ENCODE measurements around the gene FAIM.
A peak's percentile ranks its signal among the peaks of the same experiment; 100 is the strongest.
"Not testable (repeated sequence)": the region's sequence is repeated elsewhere in the genome, so short reads cannot be mapped to it uniquely, and the experiment has no call there.

Gene FAIM

GRCh38 chr3:138608322-138609135 lies at the start of gene FAIM:
Gene FAIM, plus strand, starts transcription at chr3:138608771. Its CDS starts 10,956 bp downstream, at chr3:138619727.
- H3K4me1 Mint-ChIP-seq, result peaks cover 18% of the 10 kb centered on the region
- peak within 1 kb of the TSS; percentile 89 for H3K27ac Mint-ChIP-seq
- no peaks in the 10 kb centered on the region for H3K9me3 Mint-ChIP-seq
- peak within 1 kb of the TSS; percentile 87 for H3K4me3 Mint-ChIP-seq
- H3K36me3 Mint-ChIP-seq, result peaks cover 14% of the 10 kb centered on the region
- H3K27me3 Mint-ChIP-seq, result no peaks in the 10 kb centered on the region
- peak; percentile 87 for ATAC-seq

DNA sequence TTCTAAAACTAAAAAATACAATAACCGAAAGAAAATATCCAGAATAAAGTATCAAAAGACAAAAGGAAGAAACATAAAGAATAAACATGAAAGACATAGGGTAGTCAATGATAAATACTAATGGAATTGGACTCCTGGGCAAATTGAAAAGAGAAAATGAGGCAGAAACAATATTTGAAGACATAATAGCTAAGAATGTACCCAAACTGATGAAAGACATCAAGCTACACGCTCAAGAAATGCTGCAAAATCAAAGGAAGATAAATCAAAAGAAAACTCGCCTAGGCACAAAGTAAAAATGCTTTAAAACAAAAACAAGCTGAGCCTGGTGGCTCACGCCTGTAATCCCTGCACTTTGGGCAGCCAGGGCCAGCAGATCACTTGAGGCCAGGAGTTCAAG lies 49.4 kb upstream of the FAIM start:
- Mint-ChIP-seq H3K27me3 (no peaks in the 10 kb centered on the region), H3K4me1 (peaks cover 9% of the 10 kb centered on the region), H3K36me3 (peaks cover 88% of the 10 kb centered on the region), H3K27ac (no peak overlapping the region), H3K4me3 (no peak overlapping the region), H3K9me3 (peaks cover 16% of the 10 kb centered on the region)
- no peak for ATAC-seq

GRCh38 chr3:138560501-138560900 lies 48.1 kb upstream of the FAIM start:
- H3K27ac Mint-ChIP-seq, result no peak overlapping the region
- no peaks in the 10 kb centered on the region for H3K27me3 Mint-ChIP-seq
- no peak for ATAC-seq
- H3K9me3 Mint-ChIP-seq, result peaks cover 16% of the 10 kb centered on the region
- no peak overlapping the region for H3K4me3 Mint-ChIP-seq
- H3K36me3 Mint-ChIP-seq, result peaks cover 84% of the 10 kb centered on the region
- H3K4me1 Mint-ChIP-seq, result peaks cover 17% of the 10 kb centered on the region

- not testable (repeated sequence) for H3K27me3 Mint-ChIP-seq, H3K4me3 Mint-ChIP-seq, ATAC-seq, H3K27ac Mint-ChIP-seq
- peaks cover 73% of the 10 kb centered on the region for H3K36me3 Mint-ChIP-seq
- peaks cover 13% of the 10 kb centered on the region for H3K9me3 Mint-ChIP-seq
- peaks cover 17% of the 10 kb centered on the region for H3K4me1 Mint-ChIP-seq
Measured at GRCh38 chr3:138562902-138563301, 45.7 kb upstream of the FAIM start.

GRCh38 chr3:138566293-138566692 lies 42.3 kb upstream of the FAIM start:
- H3K36me3 Mint-ChIP-seq, result peaks cover 49% of the 10 kb centered on the region
- H3K27me3 Mint-ChIP-seq, ATAC-seq, H3K9me3 Mint-ChIP-seq, H3K27ac Mint-ChIP-seq, H3K4me3 Mint-ChIP-seq: not testable (repeated sequence)
- H3K4me1 Mint-ChIP-seq, result peaks cover 17% of the 10 kb centered on the region

DNA sequence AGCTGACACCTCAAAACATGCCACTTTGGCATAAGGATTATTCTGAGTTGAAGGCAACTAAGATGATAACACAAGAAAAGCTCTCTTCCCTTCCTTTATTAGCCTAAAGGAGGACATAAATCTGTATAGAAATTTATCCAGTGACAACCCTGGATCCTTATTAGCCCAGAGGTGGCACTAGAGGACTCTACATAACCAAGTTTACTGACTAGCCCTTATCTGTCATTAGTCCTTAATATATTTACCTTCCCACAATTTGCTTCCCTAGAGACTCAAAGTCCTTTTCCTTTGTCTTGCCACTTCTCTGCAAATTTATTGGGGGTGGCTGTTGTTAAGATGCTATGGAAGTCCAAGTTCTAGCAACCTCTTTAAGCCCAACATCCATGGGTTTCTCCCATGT lies 41.2 kb upstream of the FAIM start:
- no peak for ATAC-seq
- Mint-ChIP-seq H3K27ac (no peak overlapping the region), H3K27me3 (no peaks in the 10 kb centered on the region), H3K36me3 (peaks cover 38% of the 10 kb centered on the region), H3K4me3 (no peak overlapping the region), H3K9me3 (no peaks in the 10 kb centered on the region), H3K4me1 (peaks cover 25% of the 10 kb centered on the region)

GRCh38 chr3:138569090-138569489 lies 39.5 kb upstream of the FAIM start:
- H3K36me3 Mint-ChIP-seq, result peaks cover 36% of the 10 kb centered on the region
- no peak for ATAC-seq

GRCh38 chr3:138569624-138570023 lies 38.9 kb upstream of the FAIM start:
- H3K4me3 Mint-ChIP-seq, H3K9me3 Mint-ChIP-seq, H3K27me3 Mint-ChIP-seq, H3K27ac Mint-ChIP-seq, ATAC-seq: not testable (repeated sequence)
- H3K36me3 Mint-ChIP-seq, result peaks cover 36% of the 10 kb centered on the region
- H3K4me1 Mint-ChIP-seq, result peaks cover 11% of the 10 kb centered on the region

More at GRCh38 chr3:138569090-138569489, 39.5 kb upstream of the FAIM start:
- Mint-ChIP-seq H3K9me3 (no peaks in the 10 kb centered on the region), H3K4me1 (peaks cover 15% of the 10 kb centered on the region), H3K4me3 (no peak overlapping the region), H3K27ac (no peak overlapping the region), H3K27me3 (no peaks in the 10 kb centered on the region)

- peaks cover 48% of the 10 kb centered on the region for H3K36me3 Mint-ChIP-seq
- peaks cover 15% of the 10 kb centered on the region for H3K4me1 Mint-ChIP-seq
- no peak overlapping the region for H3K4me3 Mint-ChIP-seq
- H3K27me3 Mint-ChIP-seq, result no peaks in the 10 kb centered on the region
- no peak for ATAC-seq
- peaks cover 3% of the 10 kb centered on the region for H3K9me3 Mint-ChIP-seq
- no peak overlapping the region for H3K27ac Mint-ChIP-seq
Measured at GRCh38 chr3:138573138-138573537, 35.4 kb upstream of the FAIM start.

DNA sequence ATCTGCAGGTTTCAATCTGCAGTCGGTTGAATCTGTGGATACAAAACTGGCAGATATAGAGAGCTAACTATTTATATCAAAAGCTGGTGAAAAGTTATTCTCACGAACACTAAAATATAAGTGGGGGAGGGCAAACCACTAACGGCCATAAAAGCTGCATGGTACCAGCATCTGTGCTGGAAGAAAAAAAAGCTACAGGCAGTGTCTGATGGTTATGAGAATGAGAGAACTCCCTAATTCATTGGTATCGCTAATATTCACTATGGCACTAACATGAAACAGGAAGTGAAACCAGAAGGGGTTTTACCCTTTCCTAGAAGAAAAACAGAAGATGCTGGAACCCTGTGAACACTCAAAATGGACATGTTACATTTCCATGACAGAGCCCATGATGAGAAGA lies 30.4 kb upstream of the FAIM start:
- H3K4me1 Mint-ChIP-seq, result peaks cover 31% of the 10 kb centered on the region

DNA sequence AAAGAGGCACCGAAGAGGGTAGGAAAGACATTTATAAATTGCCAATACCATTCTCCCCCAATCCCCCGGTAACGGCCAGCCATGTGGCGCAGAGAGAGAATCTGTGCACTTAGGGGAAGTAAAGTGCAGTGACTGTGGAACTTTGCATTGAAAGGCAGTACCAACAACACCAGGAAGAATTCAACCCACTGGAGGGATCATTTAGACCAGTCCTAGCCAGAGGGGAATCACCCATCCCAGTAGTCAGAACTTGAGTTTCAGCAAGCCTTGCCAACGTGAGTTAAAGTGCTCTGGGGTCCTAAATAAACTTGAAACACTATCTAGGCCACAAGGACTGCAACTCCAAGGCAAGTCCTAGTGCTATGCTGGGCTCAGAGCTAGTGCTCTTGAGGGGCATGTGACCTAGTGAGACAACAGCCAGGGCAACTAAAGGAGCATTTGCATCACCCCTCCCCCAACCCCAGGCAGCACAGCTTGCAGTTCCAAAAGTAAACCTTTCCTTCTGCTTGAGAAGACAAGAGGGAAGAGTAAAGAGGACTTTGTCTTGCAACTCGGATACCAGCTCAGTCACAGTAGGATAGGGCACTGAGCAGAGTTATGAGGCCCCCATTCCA lies 29.5 kb upstream of the FAIM start:
- H3K4me1 Mint-ChIP-seq, result peaks cover 40% of the 10 kb centered on the region
- no peak for ATAC-seq
- H3K27me3 Mint-ChIP-seq, result no peaks in the 10 kb centered on the region
- H3K27ac Mint-ChIP-seq, result no peak overlapping the region
- H3K36me3 Mint-ChIP-seq, result peaks cover 38% of the 10 kb centered on the region
- no peak overlapping the region for H3K4me3 Mint-ChIP-seq
- H3K9me3 Mint-ChIP-seq, result peaks cover 3% of the 10 kb centered on the region

More for the DNA sequence above, 30.4 kb upstream of the FAIM start:
- Mint-ChIP-seq H3K4me3 (no peak overlapping the region), H3K9me3 (peaks cover 3% of the 10 kb centered on the region), H3K36me3 (peaks cover 40% of the 10 kb centered on the region), H3K27me3 (no peaks in the 10 kb centered on the region), H3K27ac (no peak overlapping the region)
- peak; percentile 94 for ATAC-seq

- peaks cover 24% of the 10 kb centered on the region for H3K4me1 Mint-ChIP-seq
- no peak for ATAC-seq
- H3K36me3 Mint-ChIP-seq, result peaks cover 23% of the 10 kb centered on the region
- H3K27ac Mint-ChIP-seq, result no peak overlapping the region
- H3K9me3 Mint-ChIP-seq, result peaks cover 3% of the 10 kb centered on the region
- H3K27me3 Mint-ChIP-seq, result no peaks in the 10 kb centered on the region
- no peak overlapping the region for H3K4me3 Mint-ChIP-seq
Measured at GRCh38 chr3:138587374-138587773, 21.2 kb upstream of the FAIM start.

DNA sequence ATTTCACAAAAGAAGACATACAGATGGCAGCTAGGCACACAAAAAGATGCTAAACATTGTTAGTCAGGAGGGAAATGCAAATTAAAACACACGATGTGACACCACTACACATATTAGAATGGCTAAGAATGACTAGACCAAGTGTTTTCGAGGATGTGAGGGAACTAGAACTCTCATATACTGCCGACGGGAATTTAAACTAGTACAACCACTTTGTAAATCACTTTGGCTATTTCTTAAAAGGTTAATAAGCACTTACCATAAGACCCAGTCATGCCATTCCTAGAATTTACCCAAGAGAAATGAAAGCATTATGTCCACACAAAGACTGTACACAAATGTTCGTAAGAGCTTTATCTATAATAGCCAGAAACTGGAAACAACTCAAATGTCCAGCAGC lies 20.1 kb upstream of the FAIM start:
- Mint-ChIP-seq H3K9me3 (peaks cover 3% of the 10 kb centered on the region), H3K36me3 (peaks cover 23% of the 10 kb centered on the region), H3K27ac (no peak overlapping the region), H3K4me1 (peaks cover 22% of the 10 kb centered on the region), H3K27me3 (no peaks in the 10 kb centered on the region), H3K4me3 (no peak overlapping the region)
- ATAC-seq, result no peak

DNA sequence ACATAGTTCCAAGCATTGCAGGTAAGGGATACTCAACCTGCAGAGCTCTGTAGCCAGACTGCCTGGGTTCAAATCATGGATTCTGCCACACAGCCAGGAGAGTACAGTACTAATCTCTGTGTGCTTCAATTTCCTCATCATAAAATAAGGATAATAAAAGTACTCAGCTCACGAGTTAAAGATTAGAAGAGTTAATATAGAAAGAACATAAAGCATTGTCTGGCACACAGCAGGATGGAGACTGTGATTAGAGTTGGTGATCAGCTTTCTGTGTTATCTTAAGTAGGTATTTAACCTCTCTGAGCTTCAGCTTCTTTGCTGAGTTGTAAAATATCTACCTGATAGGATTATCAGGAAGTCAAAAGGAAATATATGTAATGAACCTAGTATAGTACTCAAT lies 17.2 kb upstream of the FAIM start:
- peaks cover 23% of the 10 kb centered on the region for H3K4me1 Mint-ChIP-seq
- H3K27ac Mint-ChIP-seq, result no peak overlapping the region
- no peak overlapping the region for H3K4me3 Mint-ChIP-seq
- ATAC-seq, result no peak
- no peaks in the 10 kb centered on the region for H3K27me3 Mint-ChIP-seq
- peaks cover 3% of the 10 kb centered on the region for H3K36me3 Mint-ChIP-seq
- peaks cover 2% of the 10 kb centered on the region for H3K9me3 Mint-ChIP-seq

- peak overlapping the region; percentile 99 for H3K4me3 Mint-ChIP-seq
- ATAC-seq, result no peak
- H3K9me3 Mint-ChIP-seq, result no peaks in the 10 kb centered on the region
- H3K27ac Mint-ChIP-seq, result peak overlapping the region; percentile 92
- H3K4me1 Mint-ChIP-seq, result peaks cover 17% of the 10 kb centered on the region
- no peaks in the 10 kb centered on the region for H3K27me3 Mint-ChIP-seq
- H3K36me3 Mint-ChIP-seq, result no peaks in the 10 kb centered on the region
Measured at GRCh38 chr3:138593488-138594149, 15.0 kb upstream of the FAIM start.
